Thoracic aorta (tissue), 2 donors: ENCODE data around the gene CFAP68. TPM values are rescaled to one million over a fixed set of nuclear protein-coding genes. Genes with fewer than 3 reads are reported as not detected.
"Not testable (repeated sequence)": the region's sequence is repeated elsewhere in the genome, so short reads cannot be mapped to it uniquely, and the experiment has no call there.

ENCODE experiments used
- ATAC-seq: fragments of 150-250 bp; one replicate; pipeline ENCODE4 v1.8.0; 2017; ENCODE audit warnings: low read depth; ENCODE audit not compliant: insufficient number of reproducible peaks, low FRiP score
- DNase-seq: peaks from one replicate; pipeline ENCODE4 v3.0.0-alpha.2; 2020; ENCODE audit warnings: low spot score
- H3K27ac ChIP-seq, 2 donors: fragments of 200-600 bp; sonication (generic); 1 replicate in 1 of 2; 2 replicates in 1 of 2; pipeline ENCODE4 v1.5.1; 2016; ENCODE audit warnings: mild to moderate bottlenecking in 2 of 2, moderate library complexity in 2 of 2
- H3K27me3 ChIP-seq: fragments of 200-600 bp; sonication (generic); replicated peaks from 2 replicates; pipeline ENCODE4 v1.6.0; 2016; ENCODE audit warnings: mild to moderate bottlenecking; ENCODE audit not compliant: insufficient read depth
- H3K36me3 ChIP-seq: fragments of 200-600 bp; sonication (generic); one replicate; pipeline ENCODE4 v1.5.1; 2016
- H3K4me1 ChIP-seq, 2 donors: fragments of 200-600 bp; sonication (generic); 1 replicate in 1 of 2; 2 replicates in 1 of 2; pipeline versions ENCODE4 v1.5.1 to v1.6.0; 2016; ENCODE audit warnings: low read depth in 2 of 2, mild to moderate bottlenecking in 1 of 2; ENCODE audit not compliant: control insufficient read depth in 1 of 2
- H3K4me3 ChIP-seq: fragments of 200-600 bp; sonication (generic); 2 replicates; pipeline ENCODE4 v1.5.1; 2016; ENCODE audit warnings: mild to moderate bottlenecking
- H3K9me3 ChIP-seq: fragments of 200-600 bp; sonication (generic); 2 replicates; pipeline ENCODE4 v1.5.1; 2016
- CTCF ChIP-seq: fragments of 200-600 bp; sonication (generic); IDR thresholded peaks from one replicate; pipeline ENCODE4 v1.5.1; 2019; ENCODE audit warnings: antibody characterized with exemption
- total RNA-seq, 2 donors: library from RNA; depleted of rRNA; stranded (reverse); fragments of >200 nt; gene quantifications; one replicate each; pipeline versions ENCODE4 v1.1.0 to v1.2.3, GENCODE V29; 2016

The CFAP68 gene
- total RNA-seq, 2 donors from 2014 or later, result 1.9 to 9.7 TPM

GRCh38 chr11:111930472-111930871 lies 51.1 kb downstream of the CFAP68 start:
- Histone ChIP-seq H3K4me3 (no peak overlapping the region), H3K36me3 (no peaks in the 10 kb centered on the region), H3K9me3 (no peaks in the 10 kb centered on the region), H3K27me3 (no peaks in the 10 kb centered on the region), H3K27ac (no peak overlapping the region), H3K4me1 (peaks cover 6 to 32% of the 10 kb centered on the region in 2 donors)
- TF ChIP-seq CTCF, result no peak
- ATAC-seq (no peak), DNase-seq (no peak)

GRCh38 chr11:111932611-111932950 lies 53.2 kb downstream of the CFAP68 start:
- DNase-seq (no peak), ATAC-seq (no peak)
- Histone ChIP-seq H3K4me1 (peaks cover 9 to 32% of the 10 kb centered on the region in 2 donors), H3K36me3 (no peaks in the 10 kb centered on the region), H3K27me3 (no peaks in the 10 kb centered on the region), H3K9me3 (no peaks in the 10 kb centered on the region), H3K27ac (no peak overlapping the region), H3K4me3 (no peak overlapping the region)
- no peak for TF ChIP-seq CTCF

GRCh38 chr11:111933176-111933575 lies 53.8 kb downstream of the CFAP68 start:
- H3K27ac ChIP-seq, H3K36me3 ChIP-seq, H3K27me3 ChIP-seq, DNase-seq, H3K4me3 ChIP-seq, H3K9me3 ChIP-seq, ATAC-seq: not testable (repeated sequence)
- H3K4me1 ChIP-seq, result peaks cover 15 to 38% of the 10 kb centered on the region in 2 donors

- Histone ChIP-seq H3K4me1 (peaks cover 18 to 45% of the 10 kb centered on the region in 2 donors), H3K9me3 (no peaks in the 10 kb centered on the region), H3K36me3 (no peaks in the 10 kb centered on the region), H3K27ac (no peak overlapping the region), H3K27me3 (no peaks in the 10 kb centered on the region), H3K4me3 (no peak overlapping the region)
- ATAC-seq (no peak), DNase-seq (no peak)
- no peak for TF ChIP-seq CTCF
Measured at GRCh38 chr11:111933872-111934271, 54.5 kb downstream of the CFAP68 start.

- Histone ChIP-seq H3K27me3 (no peaks in the 10 kb centered on the region), H3K36me3 (no peaks in the 10 kb centered on the region), H3K9me3 (no peaks in the 10 kb centered on the region), H3K4me3 (no peak overlapping the region), H3K27ac (no peak overlapping the region), H3K4me1 (peaks cover 18 to 49% of the 10 kb centered on the region in 2 donors)
- DNase-seq (no peak), ATAC-seq (no peak)
- TF ChIP-seq CTCF, result no peak
Measured at GRCh38 chr11:111934306-111934705, 55.0 kb downstream of the CFAP68 start.

Other genes with a start within 250 kb of the CFAP68 start
- gene PPP2R1B, start 113.2 kb upstream of the CFAP68 start, total RNA-seq, result 10 to 100 TPM; 22.5 to 34.5 TPM
- gene ALG9, start 8.0 kb upstream of the CFAP68 start, total RNA-seq, result 10 to 100 TPM; 21.2 to 33.4 TPM
- 1 to 10 TPM in 1 of 2 donors, under 1 TPM in 1; 0.71 to 1.8 TPM for gene FDXACB1, start 376 bp upstream of the CFAP68 start, total RNA-seq
- 100 to 1,000 TPM; 325 to 387 TPM for gene CRYAB, start 32.2 kb downstream of the CFAP68 start, total RNA-seq
- gene HSPB2, start 33.2 kb downstream of the CFAP68 start, total RNA-seq, result 1 to 10 TPM; 2.2 to 3.1 TPM
- 1 to 10 TPM in 1 of 2 donors, under 1 TPM in 1; 0.99 to 4.7 TPM for gene C11orf52, start 39.4 kb downstream of the CFAP68 start, total RNA-seq
- 10 to 100 TPM; 92.7 to 94.2 TPM for gene DIXDC1, start 57.8 kb downstream of the CFAP68 start, total RNA-seq
- gene DLAT, start 145.9 kb downstream of the CFAP68 start, total RNA-seq, result 10 to 100 TPM; 15.6 to 15.9 TPM
- 1 to 10 TPM in 1 of 2 donors, not detected in 1; 2.2 TPM for gene PIH1D2, start 194.5 kb downstream of the CFAP68 start, total RNA-seq
- 10 to 100 TPM; 10.2 to 21.0 TPM for gene NKAPD1, start 194.8 kb downstream of the CFAP68 start, total RNA-seq
- gene TIMM8B, start 207.2 kb downstream of the CFAP68 start, total RNA-seq, result 10 to 100 TPM; 16.0 to 23.8 TPM
- gene SDHD, start 207.3 kb downstream of the CFAP68 start, total RNA-seq, result 10 to 100 TPM; 41.8 to 96.4 TPM